H1 (cell line): ENCODE data around the gene MAP7D1. TPM values are rescaled to one million over a fixed set of nuclear protein-coding genes. Genes with fewer than 3 reads are reported as not detected.

Experiments used
- CTCF ChIA-PET: fragments of 300-600 bp; sonication (Branson Sonifier 250); formaldehyde crosslinking; loops from one replicate; lab custom pipeline; 2021; ENCODE audit not compliant: partially characterized antibody; lab: Charles Lee
- POLR2A ChIA-PET: fragments of 300-600 bp; sonication (Branson Sonifier 250); formaldehyde crosslinking; loops from one replicate; lab custom pipeline; 2021; ENCODE audit warnings: inconsistent platforms; ENCODE audit not compliant: partially characterized antibody; lab: Charles Lee
- DNase-seq, 2 experiments: peaks; one replicate each; pipeline versions ENCODE4 v3.0.0 to v3.0.0-alpha.2; 2010 to 2022; ENCODE audit warnings: low spot score in 2 of 2, low read depth in 1 of 2, mixed read lengths in 1 of 2
- FAIRE-seq: peaks from 2 replicates; lab custom pipeline; 2011; peaks lifted over from hg19 to GRCh38; lab: Jason Lieb, UNC
- H2AFZ ChIP-seq: 2 replicates; pipeline ENCODE4 v1.8.1; 2012; ENCODE audit warnings: low read length, inconsistent platforms
- H2AK5ac ChIP-seq: 2 replicates; pipeline ENCODE4 v1.6.1; 2013; ENCODE audit warnings: low read depth, low read length
- H2BK120ac ChIP-seq: replicated peaks from 2 replicates; pipeline ENCODE3; 2013; ENCODE audit warnings: low read depth, low read length, inconsistent platforms
- H2BK12ac ChIP-seq: 2 replicates; pipeline ENCODE4 v1.6.1; 2013; ENCODE audit warnings: low read depth, low read length
- H2BK15ac ChIP-seq: 2 replicates; pipeline ENCODE4 v1.6.1; 2013; ENCODE audit warnings: low read length
- H2BK20ac ChIP-seq: 2 replicates; pipeline ENCODE4 v1.6.1; 2013; ENCODE audit warnings: low read length
- H2BK5ac ChIP-seq: 2 replicates; pipeline ENCODE4 v1.6.1; 2013; ENCODE audit warnings: low read depth, low read length
- H3K14ac ChIP-seq: 2 replicates; pipeline ENCODE4 v1.6.1; 2013; ENCODE audit warnings: inconsistent platforms; ENCODE audit not compliant: insufficient read length
- H3K18ac ChIP-seq: 2 replicates; pipeline ENCODE4 v1.6.1; 2013; ENCODE audit warnings: low read length; ENCODE audit errors: extremely low read depth
- H3K23ac ChIP-seq: 2 replicates; pipeline ENCODE4 v1.6.1; 2013; ENCODE audit warnings: inconsistent platforms; ENCODE audit not compliant: insufficient read length
- H3K23me2 ChIP-seq: 2 replicates; pipeline ENCODE4 v1.6.1; 2013; ENCODE audit warnings: low read depth, low read length
- H3K27ac ChIP-seq: 2 replicates; pipeline ENCODE4 v1.6.1; 2011; ENCODE audit warnings: low read depth, low read length, inconsistent platforms
- H3K27me3 ChIP-seq, 4 experiments: replicated peaks in 1 of 4; 1 replicate in 1 of 4; 2 replicates in 3 of 4; pipeline versions ENCODE4 v1.6.1 to v1.8.1; 2011 to 2013; ENCODE audit warnings: low read length in 3 of 4, mild to moderate bottlenecking in 3 of 4, inconsistent platforms in 2 of 4, mixed read lengths in 2 of 4, moderate library complexity in 1 of 4; ENCODE audit not compliant: control insufficient read depth in 3 of 4, insufficient read depth in 3 of 4; ENCODE audit errors: extremely low read depth in 1 of 4
- H3K36me3 ChIP-seq, 4 experiments: 2 replicates each; pipeline versions ENCODE4 v1.6.1 to v1.8.1; 2011 to 2013; ENCODE audit warnings: mild to moderate bottlenecking in 4 of 4, low read length in 3 of 4, moderate library complexity in 2 of 4, control low read depth in 1 of 4, inconsistent platforms in 1 of 4; ENCODE audit not compliant: insufficient read depth in 4 of 4, control insufficient read depth in 2 of 4
- H3K4ac ChIP-seq: replicated peaks from 2 replicates; pipeline ENCODE3; 2013; ENCODE audit warnings: low read length, low read depth, mixed read lengths, inconsistent platforms; ENCODE audit not compliant: insufficient read length
- H3K4me1 ChIP-seq, 4 experiments: replicated peaks in 1 of 4; 1 replicate in 1 of 4; 2 replicates in 3 of 4; pipeline versions ENCODE4 v1.6.1 to v1.8.1; 2011 to 2013; ENCODE audit warnings: low read length in 3 of 4, inconsistent platforms in 2 of 4, mixed read lengths in 1 of 4; ENCODE audit not compliant: insufficient read depth in 4 of 4, control insufficient read depth in 3 of 4
- H3K4me2 ChIP-seq, 2 experiments: 2 replicates each; pipeline versions ENCODE4 v1.6.1 to v1.8.1; 2011 to 2013; ENCODE audit warnings: low read depth in 2 of 2, low read length in 2 of 2, control low read depth in 1 of 2, inconsistent platforms in 1 of 2, mild to moderate bottlenecking in 1 of 2; ENCODE audit not compliant: insufficient read depth in 1 of 2
- H3K4me3 ChIP-seq, 4 experiments: fragments of 200-600, 300-600 bp in 1 of 4; sonication (generic), shearing (Covaris generic), sonication (Bioruptor Twin) in 1 of 4; 2 replicates each; pipeline versions ENCODE4 v1.5.1 to v1.8.1; 2011 to 2016; ENCODE audit warnings: low read length in 4 of 4, low read depth in 3 of 4, control low read depth in 2 of 4, inconsistent platforms in 2 of 4, mild to moderate bottlenecking in 2 of 4, mixed read lengths in 1 of 4, moderate library complexity in 1 of 4; ENCODE audit not compliant: insufficient read depth in 2 of 4; ENCODE audit errors: extremely low read depth in 1 of 4
- H3K56ac ChIP-seq: replicated peaks from 2 replicates; pipeline ENCODE3; 2013; ENCODE audit warnings: low read depth, mild to moderate bottlenecking, mixed read lengths, low read length, inconsistent platforms; ENCODE audit not compliant: insufficient read length
- H3K79me1 ChIP-seq: 2 replicates; pipeline ENCODE4 v1.6.1; 2013; ENCODE audit warnings: low read depth, low read length, control low read depth
- H3K79me2 ChIP-seq, 2 experiments: 2 replicates each; pipeline versions ENCODE4 v1.6.1 to v1.8.1; 2012 to 2013; ENCODE audit warnings: low read length in 2 of 2, mild to moderate bottlenecking in 2 of 2, inconsistent platforms in 1 of 2; ENCODE audit not compliant: insufficient read depth in 2 of 2, control insufficient read depth in 1 of 2
- H3K9ac ChIP-seq, 4 experiments: replicated peaks in 1 of 4; 1 replicate in 1 of 4; 2 replicates in 3 of 4; pipeline versions ENCODE4 v1.6.1 to v1.8.1; 2011 to 2013; ENCODE audit warnings: low read depth in 3 of 4, low read length in 3 of 4, control low read depth in 2 of 4, mild to moderate bottlenecking in 2 of 4, moderate library complexity in 2 of 4, inconsistent platforms in 1 of 4; ENCODE audit errors: extremely low read depth in 1 of 4
- H3K9me3 ChIP-seq, 2 experiments: 2 replicates each; pipeline versions ENCODE4 v1.6.1 to v1.8.1; 2012 to 2013; ENCODE audit warnings: mild to moderate bottlenecking in 2 of 2, moderate library complexity in 2 of 2, control low read depth in 1 of 2, inconsistent platforms in 1 of 2, low read depth in 1 of 2, low read length in 1 of 2, mixed read lengths in 1 of 2; ENCODE audit not compliant: insufficient read depth in 2 of 2
- H4K20me1 ChIP-seq, 2 experiments: replicated peaks in 1 of 2; 2 replicates each; pipeline versions ENCODE3 to v1.8.1; 2011 to 2013; ENCODE audit warnings: inconsistent platforms in 2 of 2, low read length in 2 of 2, mild to moderate bottlenecking in 1 of 2; ENCODE audit not compliant: insufficient read depth in 2 of 2, control insufficient read depth in 1 of 2
- H4K5ac ChIP-seq: 2 replicates; pipeline ENCODE4 v1.6.1; 2013; ENCODE audit warnings: low read length, low read depth, mixed read lengths, inconsistent platforms; ENCODE audit not compliant: insufficient read length
- H4K8ac ChIP-seq: 2 replicates; pipeline ENCODE4 v1.8.0; 2013; ENCODE audit warnings: mild to moderate bottlenecking, moderate library complexity, low read length, inconsistent platforms; ENCODE audit not compliant: insufficient read depth; ENCODE audit errors: extremely low read depth
- H4K91ac ChIP-seq: replicated peaks from 2 replicates; pipeline ENCODE3; 2013; ENCODE audit warnings: low read length, mixed read lengths, inconsistent platforms; ENCODE audit not compliant: insufficient read length
- RXRA ChIP-seq: IDR thresholded peaks from 2 replicates; pipeline ENCODE4 v1.6.1; 2011; ENCODE audit warnings: low read depth, mild to moderate bottlenecking, low read length, moderate library complexity; ENCODE audit not compliant: insufficient read depth
- SIN3A ChIP-seq, 2 experiments: IDR thresholded peaks in 1 of 2; conservative IDR thresholded peaks in 1 of 2; 2 replicates each; pipeline ENCODE4 v1.6.1; 2011 to 2012; ENCODE audit warnings: low read length in 2 of 2, improper control_type of control experiment in 1 of 2, low read depth in 1 of 2, mild to moderate bottlenecking in 1 of 2
- TBP ChIP-seq: IDR thresholded peaks from 2 replicates; pipeline ENCODE4 v1.6.1; 2011; ENCODE audit warnings: low read depth, low read length, improper control_type of control experiment
- WGBS, 2 experiments: shearing (Covaris generic) in 1 of 2; methylation state at CpG; one replicate each; pipeline versions ENCODE4 v1.1.6 to v1.1.7; 2013 to 2015; ENCODE audit warnings: low lambda C conversion rate in 2 of 2, mixed read lengths in 2 of 2, inconsistent platforms in 1 of 2, low coverage in 1 of 2, missing lambda C conversion rate in 1 of 2; ENCODE audit not compliant: insufficient replicate concordance in 2 of 2, insufficient coverage in 1 of 2, insufficient read length in 1 of 2; ENCODE audit errors: extremely low coverage in 1 of 2, missing lambda C conversion rate in 1 of 2; 5-methylcytosine and 5-hydroxymethylcytosine counted together
- polyA plus RNA-seq, 7 experiments: library from polyadenylated mRNA; depleted of rRNA in 3 of 7; stranded (reverse) in 5 of 7; unstranded in 2 of 7; fragments of >200 nt in 5 of 7; fragments of 200-250 nt in 2 of 7; gene quantifications; 1 replicate in 5 of 7; 2 replicates in 1 of 7; 4 replicates in 1 of 7; pipeline versions ENCODE4 v1.2.1 to v1.2.3, GENCODE V29; 2011 to 2013; ENCODE audit warnings: missing spikeins in 2 of 7, mixed read lengths in 2 of 7
- total RNA-seq: library from RNA; stranded (reverse); fragmentation: NEBNext Ultra II Directional; extraction: Animal tissue kit (Norgen Biotek cat#: 25700); gene quantifications from 2 replicates; pipeline ENCODE4 v1.2.1, GENCODE V29; 2021

Gene MAP7D1
- total and polyA plus RNA-seq, 2 of the 8 experiments (the other 6 are each of a cell fraction or from before 2014, with no cell fraction given): 18.2 to 52.4 TPM

DNA sequence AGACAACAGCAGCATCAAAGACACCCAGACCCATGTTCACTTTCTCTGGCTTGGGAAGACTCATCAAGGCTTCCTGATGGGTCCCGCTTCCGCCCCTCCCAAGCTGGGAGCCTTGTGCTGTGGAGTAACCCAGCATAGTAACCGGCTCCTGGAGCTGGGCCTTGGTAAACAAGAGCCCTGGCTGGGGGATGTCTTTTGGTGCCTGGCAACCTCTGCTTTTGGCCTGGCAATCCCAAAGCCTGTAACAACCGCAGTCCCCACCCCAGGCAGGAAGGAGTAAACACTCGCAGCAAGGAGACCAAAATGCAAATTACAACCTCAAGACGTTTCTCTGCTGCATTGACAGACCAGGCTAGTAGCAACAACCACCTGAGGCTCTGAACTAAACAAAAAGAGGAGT, 51.4 kb downstream of the MAP7D1 start:
- Histone ChIP-seq H3K18ac (no peak overlapping the region), H3K4me3 (no peak overlapping the region), H4K8ac (no peak overlapping the region), H3K36me3 (no peaks in the 10 kb centered on the region), H3K79me1 (no peaks in the 10 kb centered on the region), H3K4me1 (peaks cover 0 to 10% (median 3%) of the 10 kb centered on the region in 4 experiments; a peak in 5 of 7 replicates), H3K23ac (no peak overlapping the region), H3K56ac (no peak overlapping the region), H3K4ac (no peak overlapping the region), H3K27ac (no peak overlapping the region), H3K14ac (no peak overlapping the region), H3K4me2 (no peak overlapping the region), H4K5ac (no peak overlapping the region), H2BK12ac (no peak overlapping the region), H2BK15ac (no peak overlapping the region), H2AK5ac (no peak overlapping the region), H3K9me3 (no peaks in the 10 kb centered on the region), H2AFZ (peak overlapping the region; percentile 73), H3K23me2 (no peaks in the 10 kb centered on the region), H2BK120ac (no peak overlapping the region), H2BK20ac (no peak overlapping the region), H3K27me3 (no peaks in the 10 kb centered on the region), H4K20me1 (no peaks in the 10 kb centered on the region), H3K79me2 (no peaks in the 10 kb centered on the region), H3K9ac (no peak overlapping the region), H4K91ac (no peak overlapping the region), H2BK5ac (no peak overlapping the region)
- peak in 1 of 2 experiments; percentile 53 for DNase-seq
- TF ChIP-seq RXRA (no peak), SIN3A (conservative IDR thresholded peaks at IDR 0.05 in 1 of 2, IDR thresholded peaks at IDR 0.05 in 1 of 2; ENCODE audit: low read depth in 1 of 2, low read length in 2 of 2) (no peak), TBP (peak; percentile 85)
- POLR2A ChIA-PET: interaction anchor here (0.9 kb wide), 1 partner anchor 16 kb away, joined by 3 read pairs; no protein-coding TSS in a partner anchor
- CTCF ChIA-PET: interaction anchor here (1.0 to 4.9 kb wide), 4 partner anchors 16 to 79 kb away, joined by 3 to 31 read pairs (median 3); no protein-coding TSS in a partner anchor
- WGBS, 2 experiments: 55% methylated on average over 6 of the region's 6 CpGs; no CpG with 5 or more reads in 1 of the 2 experiments
- peak; percentile 7 for FAIRE-seq
